ENCODE results near the gene SMPD1.

SMPD1 gene

DNA sequence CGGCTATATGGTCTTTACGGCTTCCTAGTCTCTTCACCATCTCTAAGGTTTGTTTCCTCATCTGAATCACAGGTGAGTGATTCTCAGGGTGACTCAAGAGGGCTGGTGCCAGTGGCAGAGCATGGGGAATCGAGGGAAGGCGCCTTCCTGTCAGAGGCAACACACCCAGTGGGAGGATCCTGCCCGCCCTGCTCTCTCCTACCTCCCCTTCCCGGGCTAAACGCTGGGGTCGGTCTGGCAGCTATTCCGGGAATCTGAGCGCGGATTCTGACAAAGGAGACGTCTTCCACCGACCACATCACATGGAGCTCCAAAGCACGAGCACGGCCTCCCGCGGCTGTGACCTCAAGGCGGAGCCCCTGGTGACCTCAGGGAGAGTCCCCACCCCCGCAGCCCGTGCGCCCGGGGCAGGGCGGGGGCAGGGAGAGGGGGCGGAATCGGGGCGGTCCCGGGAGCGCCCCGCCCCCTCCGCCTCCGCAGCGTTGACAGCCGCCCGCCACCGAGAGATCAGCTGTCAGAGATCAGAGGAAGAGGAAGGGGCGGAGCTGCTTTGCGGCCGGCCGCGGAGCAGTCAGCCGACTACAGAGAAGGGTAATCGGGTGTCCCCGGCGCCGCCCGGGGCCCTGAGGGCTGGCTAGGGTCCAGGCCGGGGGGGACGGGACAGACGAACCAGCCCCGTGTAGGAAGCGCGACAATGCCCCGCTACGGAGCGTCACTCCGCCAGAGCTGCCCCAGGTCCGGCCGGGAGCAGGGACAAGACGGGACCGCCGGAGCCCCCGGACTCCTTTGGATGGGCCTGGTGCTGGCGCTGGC, at the start of gene SMPD1:
Gene SMPD1 (plus strand): TSS at position 570 of the 813 bp plus-strand sequence. CDS start 125 bp downstream, at position 695.
- DNase-seq = peak; percentile 83

DNA sequence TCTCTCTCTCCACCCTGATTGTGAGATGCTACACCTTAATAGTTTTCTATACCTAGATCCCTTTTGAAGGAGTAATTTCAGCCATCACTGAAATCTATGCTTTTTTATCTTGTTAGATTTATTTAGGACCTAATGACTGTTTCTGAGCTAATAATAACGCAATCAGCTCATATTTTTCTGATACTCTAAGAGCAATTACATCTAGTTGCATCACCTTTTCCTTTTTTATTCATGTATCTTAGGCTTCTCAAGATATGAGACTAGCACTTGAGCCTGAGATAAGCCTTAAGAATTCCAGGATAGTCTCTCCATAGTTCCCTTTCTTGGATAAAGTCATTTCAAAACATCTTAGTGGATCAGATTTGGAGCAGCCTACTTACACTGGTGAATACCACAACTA, 44.9 kb upstream of the SMPD1 start:
- peak; percentile 12 for DNase-seq

DNA sequence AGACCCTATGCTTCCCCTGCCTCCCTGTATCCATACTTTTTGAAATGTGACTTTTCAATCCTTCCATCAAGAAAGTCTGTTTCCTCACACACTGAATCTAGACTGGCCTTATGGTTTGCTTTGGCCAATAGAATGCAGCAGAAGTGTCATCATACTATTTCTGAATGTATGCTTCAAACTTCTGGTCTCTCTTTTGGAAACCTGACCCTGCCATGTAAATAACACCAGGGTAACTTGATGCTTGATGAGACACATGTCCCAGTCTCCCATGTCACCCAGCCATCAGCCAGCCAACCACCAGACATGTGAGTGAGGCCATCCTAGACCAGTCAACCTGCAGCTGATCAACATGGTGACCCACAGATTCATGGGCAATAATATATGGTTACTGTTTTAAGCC, 40.2 kb upstream of the SMPD1 start:
- DNase-seq = no peak

DNA sequence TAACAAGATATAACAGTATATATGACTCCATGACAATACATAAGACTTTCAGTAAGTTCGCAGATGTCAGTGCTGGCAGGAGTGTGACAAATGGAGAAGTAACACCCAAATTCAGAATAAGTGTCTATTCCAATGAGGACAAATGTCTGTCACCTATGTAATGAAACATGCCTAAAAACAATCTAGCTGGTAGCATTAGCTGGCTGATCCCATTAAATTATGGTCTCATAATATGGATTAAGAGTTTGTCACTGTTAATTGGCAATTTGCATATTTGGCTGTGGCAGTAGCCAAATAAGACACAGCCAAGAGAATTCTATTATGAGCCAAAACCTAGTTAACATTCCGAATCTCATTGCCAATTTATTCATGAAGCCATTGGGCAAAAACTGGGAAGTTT, 39.8 kb upstream of the SMPD1 start:
- no peak for DNase-seq

DNA sequence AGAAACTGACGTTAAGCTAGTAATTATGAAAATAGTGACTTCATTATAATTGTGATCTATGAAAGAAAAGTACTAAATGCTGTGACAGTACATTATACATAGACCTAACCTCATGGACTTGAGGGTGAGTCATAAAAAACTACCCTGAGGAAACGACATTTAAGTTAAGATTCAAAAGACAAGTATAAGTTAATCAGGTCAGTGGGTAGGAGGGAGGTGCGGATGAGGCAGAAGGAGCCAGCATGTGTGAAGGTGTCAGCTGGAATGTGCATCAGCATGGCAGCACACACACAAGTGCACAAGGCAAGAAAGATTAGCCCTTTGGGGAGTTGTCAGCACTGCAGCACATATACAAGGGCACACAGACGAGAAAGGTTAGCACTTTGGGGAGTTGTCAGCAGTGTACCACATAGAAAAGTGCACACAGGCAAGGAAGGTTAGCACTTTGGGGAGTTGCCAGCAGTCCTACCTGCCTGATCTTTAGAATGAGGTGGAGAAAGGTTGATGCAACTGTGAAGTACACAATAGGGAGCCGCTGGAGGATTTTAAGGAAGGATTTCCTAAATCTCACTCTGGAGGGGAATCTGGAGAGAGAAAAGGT, 38.4 kb upstream of the SMPD1 start:
- no peak for DNase-seq

DNA sequence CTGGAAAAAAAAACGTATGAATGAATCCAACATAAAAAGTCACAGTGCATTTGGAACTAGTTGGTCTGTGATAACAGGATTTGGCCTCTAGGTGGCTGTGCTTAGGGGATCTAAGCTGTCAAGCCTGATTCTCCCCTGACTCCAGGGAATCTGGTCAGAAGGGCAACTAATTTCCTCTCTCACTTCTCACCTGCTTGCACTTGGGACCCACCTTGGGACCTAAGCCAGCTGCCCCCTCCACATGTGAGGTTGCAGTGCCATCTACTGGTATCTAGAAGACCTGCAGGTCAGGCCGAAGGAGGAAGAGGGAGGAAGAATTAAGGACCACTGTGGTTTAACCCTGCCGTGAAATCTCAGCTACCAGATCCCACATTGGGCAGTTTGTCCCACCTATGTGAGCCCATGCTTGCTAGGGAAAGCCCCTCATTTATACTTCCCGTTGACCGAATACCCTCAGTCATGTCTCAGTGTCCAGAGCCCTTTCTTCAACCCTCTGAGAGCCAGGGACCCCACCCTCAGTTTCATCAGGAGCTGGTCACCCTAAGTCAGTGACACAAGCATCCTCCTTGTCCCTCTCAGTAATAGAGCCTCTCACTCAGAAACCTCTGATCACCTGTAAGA, 36.8 kb upstream of the SMPD1 start:
- peak; percentile 42 for DNase-seq

DNA sequence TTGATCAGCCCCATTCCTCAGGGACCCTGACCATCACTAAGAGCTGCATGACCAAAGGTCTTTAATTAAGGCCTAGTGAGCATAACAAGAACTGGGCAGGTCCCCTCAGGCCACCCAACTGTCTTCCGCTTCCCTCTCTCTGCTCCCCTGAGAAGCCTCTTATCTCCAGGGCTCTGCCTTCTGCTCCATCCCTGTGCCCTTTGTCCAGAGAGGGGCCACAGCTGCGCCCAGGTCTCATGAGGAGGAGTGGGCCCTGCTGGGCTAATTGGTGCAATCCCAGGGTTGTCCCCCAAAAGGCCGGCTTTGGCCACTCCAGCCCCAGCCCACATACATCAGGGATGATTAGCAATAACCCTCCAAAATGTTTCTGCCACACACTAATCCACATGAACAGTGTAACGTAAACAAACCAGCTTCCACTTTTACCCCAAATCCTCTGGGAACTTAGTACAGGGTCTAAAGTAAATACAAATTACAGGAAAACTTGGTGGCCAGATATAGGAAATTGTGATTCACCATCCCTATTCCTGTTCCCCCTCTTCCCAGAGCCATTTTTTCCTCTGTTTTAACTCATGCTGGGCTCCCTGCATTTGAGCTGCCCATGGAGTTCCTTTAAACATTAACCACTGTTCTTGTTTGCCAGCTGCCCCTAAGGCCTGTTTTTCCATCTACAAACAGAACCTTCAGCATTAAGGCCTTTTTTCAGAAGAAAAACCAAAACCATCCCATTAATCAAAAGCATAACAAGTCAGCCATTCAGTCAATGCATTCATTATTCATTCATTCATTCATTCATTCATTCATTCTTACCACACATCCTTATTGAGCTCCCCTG, 35.4 kb upstream of the SMPD1 start:
- peak; percentile 51 for DNase-seq

DNA sequence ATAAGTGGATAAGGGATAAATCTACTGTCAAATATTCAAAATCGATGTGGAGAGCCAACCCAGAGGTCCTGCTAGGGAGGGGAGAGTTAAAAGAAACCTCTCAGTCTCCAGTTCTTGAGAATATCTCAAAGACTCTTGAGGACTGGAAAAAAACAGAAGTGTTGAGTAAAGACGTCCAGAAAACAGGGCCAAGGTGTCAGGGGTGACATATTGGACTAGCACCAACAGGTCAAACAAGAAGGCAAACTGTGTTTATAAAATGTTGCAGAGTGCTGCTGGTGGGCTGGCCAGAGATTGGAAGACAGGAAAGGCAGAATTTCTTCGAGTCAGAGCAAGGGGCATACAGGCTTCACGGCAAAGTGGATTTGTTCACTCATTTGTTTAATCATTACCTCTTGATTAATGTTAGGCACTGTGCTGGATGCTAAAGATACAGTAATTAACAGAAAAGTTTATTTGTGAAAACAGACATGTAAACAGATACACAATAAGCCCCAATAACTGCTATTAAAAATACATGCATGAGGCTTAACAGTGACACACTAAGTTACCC, 33.7 kb upstream of the SMPD1 start:
- DNase-seq = no peak

DNA sequence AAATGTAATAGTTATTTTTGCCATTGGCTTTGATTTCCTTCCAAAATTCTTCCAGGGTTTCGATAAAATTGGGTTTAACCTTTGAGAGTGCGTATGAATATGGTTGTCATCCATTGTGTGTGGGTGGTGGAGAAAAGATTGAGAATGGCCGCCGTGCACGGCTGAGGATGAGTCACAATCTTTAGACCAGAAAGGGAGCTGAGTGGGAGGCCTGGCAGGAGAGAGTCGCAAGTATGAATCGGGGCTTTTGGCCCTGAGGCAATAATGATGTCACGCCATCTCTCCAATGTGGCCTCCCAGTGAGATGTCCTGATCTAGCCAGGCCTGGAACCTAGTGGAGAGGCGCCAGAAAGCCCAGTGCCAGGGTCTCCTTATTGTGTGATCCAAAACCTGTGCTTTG, 33.1 kb upstream of the SMPD1 start:
- DNase-seq = peak; percentile 76

DNA sequence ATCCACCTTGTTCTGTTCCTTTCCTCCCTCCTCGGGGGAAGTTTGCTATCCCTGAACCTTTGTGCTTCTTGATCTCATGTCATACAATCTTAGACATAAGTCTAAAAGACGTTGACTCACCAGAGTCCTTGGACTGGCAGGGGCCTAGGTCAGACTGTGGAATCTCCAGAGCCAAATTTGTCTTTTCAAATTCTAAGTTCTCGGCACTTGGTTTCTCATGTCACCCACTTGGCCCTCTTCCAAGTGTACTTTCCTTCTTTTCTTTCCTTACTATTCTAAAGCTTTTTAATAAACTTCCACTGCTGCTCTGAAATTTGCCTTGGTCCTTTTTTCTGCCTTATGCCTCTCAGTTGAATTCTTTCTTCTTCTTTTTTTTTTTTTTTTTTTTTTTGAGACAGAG, 30.1 kb upstream of the SMPD1 start:
- DNase-seq = no peak

DNA sequence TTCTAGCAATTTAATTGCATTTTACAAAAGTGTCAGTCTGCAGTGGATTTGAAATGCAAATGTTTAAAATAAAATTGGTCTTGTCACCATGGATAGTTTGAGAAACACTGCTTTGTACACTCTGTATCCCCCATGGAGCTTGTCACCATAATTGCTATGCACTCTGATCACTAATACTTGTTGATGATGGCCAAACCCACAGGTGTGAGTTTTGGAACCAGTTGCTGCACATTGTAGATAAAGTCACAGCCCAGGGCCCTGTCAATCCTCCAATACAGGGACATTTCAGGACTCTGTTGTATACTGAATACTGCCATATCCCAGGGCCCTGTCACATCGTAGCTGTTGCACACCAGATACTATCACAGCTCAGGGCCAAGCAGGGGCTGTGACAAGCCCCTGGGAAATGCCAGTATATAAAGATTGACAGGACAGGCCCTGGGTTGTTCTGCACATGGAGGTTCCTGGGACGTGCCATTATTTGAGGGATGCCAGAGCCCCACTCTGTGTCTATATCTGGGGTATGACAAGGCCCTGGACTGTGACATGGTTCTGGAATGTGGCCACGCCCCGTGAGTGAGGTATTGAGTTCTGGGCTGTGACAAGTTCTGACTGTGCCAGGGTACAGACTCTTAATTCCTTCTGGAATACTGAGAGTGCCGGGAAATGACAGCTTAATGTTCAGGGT, 27.9 kb upstream of the SMPD1 start:
- no peak for DNase-seq

DNA sequence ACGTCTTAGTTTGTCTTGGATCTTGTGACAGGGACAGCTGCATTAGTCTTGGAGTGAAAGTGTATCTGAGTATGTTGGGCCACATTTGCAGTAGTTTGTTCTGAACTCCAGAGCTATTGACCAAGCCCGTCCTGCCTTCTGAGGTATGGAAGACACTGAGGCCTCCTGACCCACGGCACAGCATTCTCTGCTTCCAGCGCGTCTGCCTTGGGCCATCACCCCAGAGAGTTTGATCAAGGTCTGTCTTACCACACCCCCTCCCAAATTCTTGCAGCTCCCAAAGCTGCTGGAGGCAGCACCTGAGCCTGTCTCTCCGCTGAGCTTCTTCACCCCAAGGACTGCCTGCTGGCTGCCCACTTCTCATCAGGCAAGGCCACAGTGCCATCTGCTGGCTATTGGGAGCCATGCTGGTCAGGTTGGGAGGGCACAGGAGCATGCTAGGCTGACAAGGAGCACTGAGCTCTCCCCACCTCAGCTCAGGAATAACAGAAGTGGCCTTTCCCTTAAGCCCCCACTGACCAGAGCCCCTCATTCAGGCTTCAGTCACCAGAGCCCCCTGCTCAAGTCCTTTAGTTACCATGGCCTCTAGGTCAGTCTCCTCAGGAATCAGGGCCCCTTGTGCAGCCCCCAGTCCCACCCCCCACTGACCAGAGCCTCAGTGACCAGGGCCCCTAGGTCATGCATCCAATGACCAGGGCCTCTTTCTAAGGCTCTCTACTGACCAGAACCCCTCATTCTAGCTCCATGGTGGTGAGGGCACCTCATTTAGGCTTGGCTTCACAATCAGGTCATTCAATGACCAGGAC, 27.2 kb upstream of the SMPD1 start:
- peak; percentile 70 for DNase-seq

DNA sequence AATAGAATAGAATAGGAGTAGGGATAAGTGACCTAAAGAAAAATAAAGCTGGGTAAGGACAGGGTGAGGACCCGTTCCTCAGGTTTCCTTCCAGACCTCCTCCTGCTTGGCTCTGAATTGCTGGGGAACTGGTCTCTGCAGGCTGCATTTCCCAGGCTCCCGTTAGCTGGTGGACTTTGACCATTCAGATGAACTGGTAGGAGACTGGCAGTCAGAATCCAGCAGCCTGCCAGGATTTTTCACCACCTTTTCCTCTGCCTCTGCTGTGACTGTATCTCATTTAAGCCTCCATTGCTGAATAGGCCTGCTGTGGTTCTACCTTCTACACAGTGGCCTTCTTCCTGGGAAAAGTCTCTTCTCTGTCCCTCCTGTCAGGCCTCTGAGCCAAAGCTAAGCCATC, 24.6 kb upstream of the SMPD1 start:
- DNase-seq = no peak

DNA sequence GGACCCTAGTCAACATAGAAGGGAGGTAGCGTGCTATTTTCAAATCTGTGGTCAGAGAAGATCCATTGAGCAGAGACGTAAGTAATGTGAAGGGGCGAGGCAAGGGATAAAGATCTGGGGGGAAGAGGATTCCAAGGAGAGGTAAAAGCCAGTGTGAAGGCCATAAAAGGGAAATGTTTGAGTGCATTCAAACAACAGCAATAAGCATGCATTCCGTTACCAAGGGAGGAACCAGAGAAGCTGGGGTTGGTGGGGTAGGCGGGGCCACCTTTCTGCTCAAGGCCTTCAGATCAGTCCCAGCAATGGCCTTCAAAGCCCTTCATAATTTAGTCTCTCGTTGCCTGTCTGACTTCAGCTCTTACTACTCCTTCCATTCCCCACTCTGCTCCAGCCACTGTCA, 18.4 kb upstream of the SMPD1 start:
- no peak for DNase-seq

DNA sequence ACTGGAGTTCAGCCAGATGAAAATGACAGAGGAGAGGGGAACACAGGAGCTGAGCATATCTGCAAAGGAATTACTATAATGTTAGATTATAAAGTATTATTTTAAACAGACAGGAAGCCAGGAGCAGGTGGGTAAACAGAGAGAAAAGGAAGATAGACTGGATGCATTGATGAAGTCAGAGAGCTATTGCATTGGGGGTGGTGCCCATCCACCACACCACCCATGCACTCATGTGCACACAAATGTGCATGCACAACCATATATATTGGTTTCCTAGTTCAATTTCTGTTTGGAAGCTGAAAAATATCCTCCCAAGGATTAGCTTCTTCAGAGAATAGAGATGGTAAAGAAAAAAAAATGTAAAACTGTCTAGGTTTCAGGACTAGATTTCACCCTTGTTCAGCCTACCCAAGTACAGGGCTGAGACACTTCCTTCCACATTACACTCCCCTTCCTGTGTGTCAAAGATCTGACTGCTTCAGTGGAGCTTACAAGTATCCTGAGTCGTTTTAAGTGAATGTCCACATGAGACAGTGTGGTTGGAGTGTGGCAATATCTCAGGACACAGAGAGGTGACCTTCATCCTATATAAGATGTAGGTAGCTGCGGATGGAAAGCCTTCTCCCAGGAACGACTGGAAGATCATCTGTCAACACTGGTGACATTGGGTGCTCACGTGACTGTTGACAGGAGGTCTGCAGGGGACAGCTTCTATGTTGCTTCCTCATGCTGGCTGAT, 12.2 kb upstream of the SMPD1 start:
- no peak for DNase-seq

DNA sequence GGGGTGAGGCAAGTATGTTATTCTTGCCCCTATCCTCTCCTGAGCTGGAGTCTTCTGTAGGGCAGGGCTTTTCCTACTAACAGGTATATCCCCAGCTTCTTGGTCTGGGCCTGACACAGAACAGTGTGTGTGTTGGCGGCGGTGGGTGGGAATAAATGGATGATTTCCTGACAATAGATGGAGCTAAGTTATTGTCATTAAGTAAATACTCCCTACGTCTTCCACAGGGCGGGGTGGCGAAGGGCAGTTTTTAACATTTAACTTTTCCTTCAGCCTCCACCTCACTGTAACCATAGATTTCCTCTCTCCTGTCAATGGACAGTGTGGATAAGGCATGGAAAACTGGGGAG, 11.7 kb upstream of the SMPD1 start:
- no peak for DNase-seq

DNA sequence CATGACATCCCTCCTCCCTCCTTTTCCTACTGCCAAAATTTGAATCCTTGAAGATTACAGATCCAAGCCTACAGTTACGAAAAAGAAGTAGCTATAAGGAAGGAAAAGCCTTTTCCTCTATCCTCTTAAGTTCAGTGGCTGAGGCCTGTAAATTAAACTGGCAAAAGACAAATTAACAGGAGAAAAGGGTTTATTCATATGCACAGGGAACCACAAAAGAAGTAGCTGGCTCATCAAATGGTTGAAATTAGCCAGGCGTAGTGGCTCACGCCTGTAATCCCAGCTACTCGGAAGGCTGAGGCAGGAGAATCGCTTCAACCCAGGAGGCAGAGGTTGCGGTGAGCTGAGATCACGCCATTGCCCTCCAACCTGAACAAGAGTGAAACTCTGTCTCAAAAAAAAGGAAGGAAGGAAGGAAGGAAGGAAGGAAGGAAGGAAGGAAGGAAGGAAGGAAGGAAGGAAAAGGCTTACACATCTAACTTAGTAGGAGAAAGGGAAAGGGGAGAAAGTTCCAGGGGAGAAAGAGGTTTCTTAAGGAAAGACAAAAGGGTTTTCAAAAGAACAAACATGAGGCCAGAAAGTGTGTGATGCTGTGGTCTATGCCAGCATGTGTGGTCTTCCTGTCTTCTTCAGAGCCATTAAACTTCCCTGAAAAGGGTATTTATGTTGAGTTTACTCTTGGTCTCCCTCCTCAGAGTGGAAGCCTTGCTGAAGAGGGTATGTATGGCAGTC, 5.1 kb upstream of the SMPD1 start:
- DNase-seq = no peak

DNA sequence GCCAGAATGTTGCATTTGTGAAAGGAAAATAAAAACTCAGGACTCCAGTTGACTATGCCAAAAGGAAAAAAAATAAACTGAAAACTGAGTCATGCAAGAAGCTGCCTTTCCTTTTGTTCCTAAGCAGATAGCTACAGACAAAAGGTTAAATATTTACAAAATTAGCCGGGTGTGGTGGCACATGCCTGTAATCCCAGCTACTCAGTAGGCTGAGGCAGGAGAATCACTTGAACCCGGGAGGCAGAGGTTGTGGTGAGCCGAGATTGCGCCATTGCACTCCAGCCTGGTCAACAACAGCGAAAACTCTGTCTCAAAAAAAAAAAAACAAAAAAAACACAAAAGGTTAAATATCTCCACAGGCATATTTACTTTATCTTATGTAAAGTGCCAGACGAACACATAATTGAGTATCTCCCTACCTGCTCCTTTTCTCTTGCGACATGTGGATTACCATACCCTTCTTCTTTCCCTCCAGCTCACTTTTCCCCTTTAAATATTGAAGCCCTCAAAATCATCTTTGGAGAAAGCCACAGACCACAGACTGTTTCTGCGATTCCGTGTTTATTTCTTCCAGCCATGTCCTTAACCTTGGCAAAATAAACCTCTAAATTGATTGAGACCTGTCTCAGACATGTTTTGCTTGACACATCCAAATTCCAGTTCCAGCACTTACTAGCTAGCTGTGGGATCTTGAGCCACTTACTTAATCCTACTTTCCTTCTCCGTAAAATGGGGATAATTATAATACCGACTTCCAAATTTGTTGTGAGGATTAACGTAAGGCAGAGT, 2.3 kb upstream of the SMPD1 start:
- no peak for DNase-seq

DNA sequence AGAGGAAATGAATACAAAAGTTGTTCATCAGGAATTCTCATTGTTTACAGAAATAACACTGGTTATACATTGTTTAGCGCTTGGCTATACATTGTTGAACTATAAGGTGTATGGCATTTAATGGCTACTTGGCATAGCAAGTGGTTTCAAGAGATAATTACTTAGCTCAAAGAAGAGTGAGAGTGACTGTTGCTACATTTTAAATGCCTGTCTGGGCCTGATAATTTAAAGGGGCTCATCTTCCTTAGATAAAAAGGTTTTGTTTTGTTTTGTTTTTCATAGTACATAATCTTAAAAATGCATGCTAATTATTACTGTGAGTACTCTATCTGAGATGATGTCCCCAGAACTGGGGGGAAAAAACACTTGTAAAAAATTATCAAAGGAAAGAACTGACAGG, 1.5 kb upstream of the SMPD1 start:
- DNase-seq = no peak

All from fibroblast of skin of right quadriceps (primary cell).